HL-60 (cell line): ENCODE results near the gene MYL10.

Experiments
- DNase-seq, 2 experiments: peaks; one replicate each; pipeline ENCODE4 v3.0.0-alpha.2; 2010 to 2020; ENCODE audit warnings: low read depth in 1 of 2, low spot score in 1 of 2
- H3K27ac ChIP-seq: fragments of 250-450 bp; sonication (Bioruptor Pico); replicated peaks from 2 replicates; pipeline ENCODE4 v1.5.1; 2020; ENCODE audit warnings: mild to moderate bottlenecking, moderate library complexity
- H3K27me3 ChIP-seq: fragments of 250-450 bp; sonication (Bioruptor Pico); 2 replicates; pipeline ENCODE4 v1.5.1; 2021; ENCODE audit warnings: mild to moderate bottlenecking, moderate library complexity; ENCODE audit not compliant: insufficient read depth, poor library complexity, severe bottlenecking
- H3K4me3 ChIP-seq: replicated peaks from 2 replicates; pipeline ENCODE4 v1.5.1; 2011; ENCODE audit warnings: mild to moderate bottlenecking, control low read depth, low read length; ENCODE audit not compliant: insufficient read depth
- GABPA ChIP-seq: IDR thresholded peaks from 2 replicates; pipeline ENCODE4 v1.6.1; 2012; ENCODE audit warnings: low read depth
- POLR2AphosphoS5 ChIP-seq: IDR thresholded peaks from 2 replicates; pipeline ENCODE4 v1.6.1; 2012; ENCODE audit warnings: low read depth
- SPI1 ChIP-seq: IDR thresholded peaks from 2 replicates; pipeline ENCODE4 v1.6.1; 2012; ENCODE audit warnings: low read depth, mild to moderate bottlenecking, borderline replicate concordance
- TF ChIP-seq, protein P1 (sequence below): IDR thresholded peaks from 2 replicates; pipeline ENCODE4 v1.6.1; 2012; ENCODE audit warnings: low read depth; ENCODE audit not compliant: insufficient replicate concordance
- TF ChIP-seq, protein P2 (sequence below): IDR thresholded peaks from one replicate; pipeline ENCODE4 v1.5.1; 2011; ENCODE audit warnings: low read length, control low read depth, inconsistent platforms; ENCODE audit not compliant: insufficient read depth

Gene MYL10

GRCh38 chr7:101590663-101591435 is 38.2 kb downstream of the MYL10 start:
- no peak for DNase-seq
- no peak overlapping the region for H3K27ac ChIP-seq
- no peaks in the 10 kb centered on the region for H3K27me3 ChIP-seq
- TF ChIP-seq SPI1, result no peak
- TF ChIP-seq, protein P1, sequence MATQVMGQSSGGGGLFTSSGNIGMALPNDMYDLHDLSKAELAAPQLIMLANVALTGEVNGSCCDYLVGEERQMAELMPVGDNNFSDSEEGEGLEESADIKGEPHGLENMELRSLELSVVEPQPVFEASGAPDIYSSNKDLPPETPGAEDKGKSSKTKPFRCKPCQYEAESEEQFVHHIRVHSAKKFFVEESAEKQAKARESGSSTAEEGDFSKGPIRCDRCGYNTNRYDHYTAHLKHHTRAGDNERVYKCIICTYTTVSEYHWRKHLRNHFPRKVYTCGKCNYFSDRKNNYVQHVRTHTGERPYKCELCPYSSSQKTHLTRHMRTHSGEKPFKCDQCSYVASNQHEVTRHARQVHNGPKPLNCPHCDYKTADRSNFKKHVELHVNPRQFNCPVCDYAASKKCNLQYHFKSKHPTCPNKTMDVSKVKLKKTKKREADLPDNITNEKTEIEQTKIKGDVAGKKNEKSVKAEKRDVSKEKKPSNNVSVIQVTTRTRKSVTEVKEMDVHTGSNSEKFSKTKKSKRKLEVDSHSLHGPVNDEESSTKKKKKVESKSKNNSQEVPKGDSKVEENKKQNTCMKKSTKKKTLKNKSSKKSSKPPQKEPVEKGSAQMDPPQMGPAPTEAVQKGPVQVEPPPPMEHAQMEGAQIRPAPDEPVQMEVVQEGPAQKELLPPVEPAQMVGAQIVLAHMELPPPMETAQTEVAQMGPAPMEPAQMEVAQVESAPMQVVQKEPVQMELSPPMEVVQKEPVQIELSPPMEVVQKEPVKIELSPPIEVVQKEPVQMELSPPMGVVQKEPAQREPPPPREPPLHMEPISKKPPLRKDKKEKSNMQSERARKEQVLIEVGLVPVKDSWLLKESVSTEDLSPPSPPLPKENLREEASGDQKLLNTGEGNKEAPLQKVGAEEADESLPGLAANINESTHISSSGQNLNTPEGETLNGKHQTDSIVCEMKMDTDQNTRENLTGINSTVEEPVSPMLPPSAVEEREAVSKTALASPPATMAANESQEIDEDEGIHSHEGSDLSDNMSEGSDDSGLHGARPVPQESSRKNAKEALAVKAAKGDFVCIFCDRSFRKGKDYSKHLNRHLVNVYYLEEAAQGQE, result no peak
- TF ChIP-seq POLR2AphosphoS5, result no peak
- TF ChIP-seq, protein P2, sequence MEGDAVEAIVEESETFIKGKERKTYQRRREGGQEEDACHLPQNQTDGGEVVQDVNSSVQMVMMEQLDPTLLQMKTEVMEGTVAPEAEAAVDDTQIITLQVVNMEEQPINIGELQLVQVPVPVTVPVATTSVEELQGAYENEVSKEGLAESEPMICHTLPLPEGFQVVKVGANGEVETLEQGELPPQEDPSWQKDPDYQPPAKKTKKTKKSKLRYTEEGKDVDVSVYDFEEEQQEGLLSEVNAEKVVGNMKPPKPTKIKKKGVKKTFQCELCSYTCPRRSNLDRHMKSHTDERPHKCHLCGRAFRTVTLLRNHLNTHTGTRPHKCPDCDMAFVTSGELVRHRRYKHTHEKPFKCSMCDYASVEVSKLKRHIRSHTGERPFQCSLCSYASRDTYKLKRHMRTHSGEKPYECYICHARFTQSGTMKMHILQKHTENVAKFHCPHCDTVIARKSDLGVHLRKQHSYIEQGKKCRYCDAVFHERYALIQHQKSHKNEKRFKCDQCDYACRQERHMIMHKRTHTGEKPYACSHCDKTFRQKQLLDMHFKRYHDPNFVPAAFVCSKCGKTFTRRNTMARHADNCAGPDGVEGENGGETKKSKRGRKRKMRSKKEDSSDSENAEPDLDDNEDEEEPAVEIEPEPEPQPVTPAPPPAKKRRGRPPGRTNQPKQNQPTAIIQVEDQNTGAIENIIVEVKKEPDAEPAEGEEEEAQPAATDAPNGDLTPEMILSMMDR, result no peak
- TF ChIP-seq GABPA, result no peak
- no peak overlapping the region for H3K4me3 ChIP-seq

- Histone ChIP-seq H3K27ac (no peak overlapping the region), H3K4me3 (no peak overlapping the region), H3K27me3 (no peaks in the 10 kb centered on the region)
- TF ChIP-seq, protein P2, result no peak
- TF ChIP-seq SPI1, result no peak
- TF ChIP-seq GABPA, result no peak
- TF ChIP-seq, protein P1, result no peak
- no peak for TF ChIP-seq POLR2AphosphoS5
- no peak for DNase-seq
These were observed 39.0 kb downstream of the MYL10 start for GRCh38 chr7:101589976-101590662.

GRCh38 chr7:101589052-101589451 is 40.0 kb downstream of the MYL10 start:
- H3K27ac ChIP-seq, result no peak overlapping the region
- no peak for DNase-seq
- TF ChIP-seq, protein P2, result no peak
- TF ChIP-seq, protein P1, result no peak
- TF ChIP-seq POLR2AphosphoS5, result no peak
- TF ChIP-seq GABPA, result no peak
- TF ChIP-seq SPI1, result no peak
- H3K4me3 ChIP-seq, result no peak overlapping the region
- no peaks in the 10 kb centered on the region for H3K27me3 ChIP-seq
